Spleen (tissue), 7 donors: ENCODE measurements around the gene SPEM1.
A peak's percentile ranks its signal among the peaks of the same experiment; 100 is the strongest.

Experiments used
- CTCF ChIP-seq, 11 experiments: fragments of 200-600 bp in 7 of 11; fragments of 450-650 bp in 4 of 11; sonication (generic) in 4 of 11; IDR thresholded peaks in 8 of 11; conservative IDR thresholded peaks in 3 of 11; 1 replicate in 7 of 11; 2 replicates in 4 of 11; pipeline versions ENCODE4 v1.4.0 to v1.8.0; 2016 to 2021; ENCODE audit warnings: antibody characterized with exemption in 11 of 11, inconsistent platforms in 4 of 11, mild to moderate bottlenecking in 1 of 11
- POLR2A ChIP-seq, 3 donors: fragments of 450-650 bp; IDR thresholded peaks; one replicate each; pipeline ENCODE4 v1.5.1; 2017; ENCODE audit warnings: antibody characterized with exemption in 3 of 3, mild to moderate bottlenecking in 1 of 3
- donor health status: DM: no; HTN: no; CAD: no; lungs with moderate emphysema.
- donor health status: DM: no; HTN: no; CAD: no.
- donor health status: DM: no; HTN: no; CAD: no.

- TF ChIP-seq CTCF (IDR thresholded peaks at IDR 0.05 in 8 of 11, conservative IDR thresholded peaks at IDR 0.05 in 3 of 11) (peak in 1 of 11 experiments; percentile 21), POLR2A (IDR thresholded peaks at IDR 0.05) (no peak)
These were observed 24.8 kb downstream of the SPEM1 start, which contains the start of gene CHRNB1 for GRCh38 chr17:7444682-7445618.
